Mesendoderm (in vitro differentiated cells): ENCODE measurements around the gene OMA1.
"Not testable (repeated sequence)": the region's sequence is repeated elsewhere in the genome, so short reads cannot be mapped to it uniquely, and the experiment has no call there.

Source experiments
- DNase-seq: peaks from one replicate; pipeline ENCODE4 v3.0.0; 2013
- H2AK5ac ChIP-seq: 2 replicates; pipeline ENCODE4 v1.6.1; 2013; ENCODE audit warnings: low read length, inconsistent platforms
- H2BK120ac ChIP-seq: 2 replicates; pipeline ENCODE4 v1.6.1; 2013; ENCODE audit warnings: low read depth, mild to moderate bottlenecking, low read length, moderate library complexity, mixed read lengths
- H2BK15ac ChIP-seq: replicated peaks from 2 replicates; pipeline ENCODE4 v1.6.1; 2013; ENCODE audit warnings: low read depth, mild to moderate bottlenecking, moderate library complexity
- H2BK5ac ChIP-seq: 2 replicates; pipeline ENCODE4 v1.6.1; 2013; ENCODE audit warnings: low read length, inconsistent platforms
- H3K18ac ChIP-seq: 2 replicates; pipeline ENCODE4 v1.6.1; 2013; ENCODE audit warnings: mild to moderate bottlenecking, low read length, mixed read lengths
- H3K23ac ChIP-seq: one replicate; pipeline ENCODE4 v1.6.1; 2013; ENCODE audit warnings: low read length
- H3K27ac ChIP-seq: 2 replicates; pipeline ENCODE4 v1.5.1; 2013; ENCODE audit warnings: low read depth, mild to moderate bottlenecking, inconsistent platforms, low read length, moderate library complexity
- H3K27me3 ChIP-seq: 2 replicates; pipeline ENCODE4 v1.6.1; 2013; ENCODE audit warnings: low read length, control low read depth, mild to moderate bottlenecking, inconsistent platforms; ENCODE audit not compliant: insufficient read depth, poor library complexity
- H3K36me3 ChIP-seq: 2 replicates; pipeline ENCODE4 v1.6.1; 2013; ENCODE audit warnings: low read length, inconsistent platforms; ENCODE audit not compliant: control insufficient read depth, insufficient read depth
- H3K4ac ChIP-seq: one replicate; pipeline ENCODE4 v1.6.1; 2013; ENCODE audit warnings: low read depth, mild to moderate bottlenecking, low read length, moderate library complexity
- H3K4me1 ChIP-seq: 2 replicates; pipeline ENCODE4 v1.6.1; 2013; ENCODE audit warnings: low read depth, low read length, inconsistent platforms; ENCODE audit not compliant: control insufficient read depth
- H3K4me2 ChIP-seq: 2 replicates; pipeline ENCODE4 v1.6.1; 2013; ENCODE audit warnings: low read length
- H3K4me3 ChIP-seq: 2 replicates; pipeline ENCODE4 v1.5.1; 2013; ENCODE audit warnings: mild to moderate bottlenecking, low read length
- H3K56ac ChIP-seq: one replicate; pipeline ENCODE4 v1.6.1; 2013; ENCODE audit warnings: low read length
- H3K79me1 ChIP-seq: 2 replicates; pipeline ENCODE4 v1.6.1; 2013; ENCODE audit warnings: low read length, inconsistent platforms
- H3K79me2 ChIP-seq: 2 replicates; pipeline ENCODE4 v1.6.1; 2013; ENCODE audit warnings: mild to moderate bottlenecking, low read length; ENCODE audit not compliant: control insufficient read depth, insufficient read depth
- H3K9ac ChIP-seq: 2 replicates; pipeline ENCODE4 v1.6.1; 2013; ENCODE audit warnings: low read length, inconsistent platforms
- H4K5ac ChIP-seq: one replicate; pipeline ENCODE4 v1.6.1; 2013; ENCODE audit warnings: low read length
- H4K8ac ChIP-seq: one replicate; pipeline ENCODE4 v1.6.1; 2013; ENCODE audit warnings: low read depth, mild to moderate bottlenecking, control low read depth, low read length, moderate library complexity
- WGBS: extraction: QIAGEN DNeasy Blood & Tissue Kit; methylation state at CpG from one replicate; pipeline ENCODE4 v1.1.7; 2013; ENCODE audit warnings: low lambda C conversion rate, missing lambda C conversion rate; ENCODE audit not compliant: insufficient coverage; ENCODE audit errors: extremely low coverage; 5-methylcytosine and 5-hydroxymethylcytosine counted together

The OMA1 gene

GRCh38 chr1:58568271-58568860 lies 21.8 kb upstream of the OMA1 start:
- H2BK15ac ChIP-seq: no peak overlapping the region
- H3K36me3 ChIP-seq: no peaks in the 10 kb centered on the region
- H2BK120ac ChIP-seq: no peak overlapping the region

GRCh38 chr1:58566339-58566738 lies 19.8 kb upstream of the OMA1 start:
- Histone ChIP-seq H3K36me3 (no peaks in the 10 kb centered on the region), H3K79me2 (no peaks in the 10 kb centered on the region), H2BK120ac (no peak overlapping the region), H3K4me1 (peaks cover 3% of the 10 kb centered on the region), H2AK5ac (no peak overlapping the region), H3K23ac (no peak overlapping the region), H2BK15ac (no peak overlapping the region), H3K4me2 (no peak overlapping the region), H3K4ac (no peak overlapping the region), H3K9ac (no peak overlapping the region), H4K5ac (no peak overlapping the region), H3K27ac (no peak overlapping the region), H4K8ac (no peak overlapping the region), H2BK5ac (no peak overlapping the region), H3K27me3 (no peaks in the 10 kb centered on the region), H3K4me3 (no peak overlapping the region), H3K56ac (no peak overlapping the region), H3K79me1 (no peaks in the 10 kb centered on the region), H3K18ac (no peak overlapping the region)
- no peak for DNase-seq
- WGBS: no CpG with 5 or more reads among the region's 3 CpGs

More at GRCh38 chr1:58568271-58568860, 21.8 kb upstream of the OMA1 start:
- Histone ChIP-seq H3K9ac (no peak overlapping the region), H3K4me1 (peaks cover 3% of the 10 kb centered on the region), H3K27me3 (no peaks in the 10 kb centered on the region), H3K18ac (no peak overlapping the region), H3K4me2 (no peak overlapping the region), H3K56ac (no peak overlapping the region), H4K8ac (no peak overlapping the region), H3K4me3 (no peak overlapping the region), H4K5ac (no peak overlapping the region), H2BK5ac (no peak overlapping the region), H3K4ac (no peak overlapping the region), H3K79me1 (no peaks in the 10 kb centered on the region), H3K27ac (no peak overlapping the region), H3K79me2 (no peaks in the 10 kb centered on the region), H2AK5ac (no peak overlapping the region), H3K23ac (no peak overlapping the region)
- WGBS: no CpG with 5 or more reads among the region's 4 CpGs
- no peak for DNase-seq

- H3K36me3 ChIP-seq, H3K4me2 ChIP-seq, H3K9ac ChIP-seq, H4K5ac ChIP-seq, H2BK15ac ChIP-seq, H3K56ac ChIP-seq, H2BK5ac ChIP-seq, H2AK5ac ChIP-seq, H3K79me2 ChIP-seq, H3K27me3 ChIP-seq, H3K18ac ChIP-seq, H2BK120ac ChIP-seq, H4K8ac ChIP-seq, H3K4ac ChIP-seq, H3K4me1 ChIP-seq, H3K27ac ChIP-seq, H3K23ac ChIP-seq, H3K4me3 ChIP-seq, H3K79me1 ChIP-seq, DNase-seq: not testable (repeated sequence)
- WGBS: no CpG with 5 or more reads among the region's 1 CpG
These were observed 17.2 kb upstream of the OMA1 start for GRCh38 chr1:58563715-58564114.

GRCh38 chr1:58561633-58562032 lies 15.1 kb upstream of the OMA1 start:
- Histone ChIP-seq H3K56ac (no peak overlapping the region), H3K23ac (no peak overlapping the region), H3K9ac (no peak overlapping the region), H3K4me1 (no peaks in the 10 kb centered on the region), H2BK15ac (no peak overlapping the region), H3K27me3 (no peaks in the 10 kb centered on the region), H3K36me3 (no peaks in the 10 kb centered on the region), H4K8ac (no peak overlapping the region), H3K4me3 (no peak overlapping the region), H3K79me2 (no peaks in the 10 kb centered on the region), H3K79me1 (no peaks in the 10 kb centered on the region), H3K27ac (no peak overlapping the region), H3K18ac (no peak overlapping the region), H3K4me2 (no peak overlapping the region), H3K4ac (no peak overlapping the region), H2AK5ac (no peak overlapping the region), H2BK5ac (no peak overlapping the region), H4K5ac (no peak overlapping the region), H2BK120ac (no peak overlapping the region)
- no peak for DNase-seq
- no CpG with 5 or more reads among the region's 6 CpGs for whole genome bisulfite sequencing

- WGBS: no CpG with 5 or more reads among the region's 1 CpG
- Histone ChIP-seq H3K56ac (no peak overlapping the region), H2BK120ac (no peak overlapping the region)
These were observed 8.9 kb upstream of the OMA1 start for GRCh38 chr1:58555393-58555792.

More at GRCh38 chr1:58555393-58555792, 8.9 kb upstream of the OMA1 start:
- no peak overlapping the region for H3K4me3 ChIP-seq
- H2AK5ac ChIP-seq: no peak overlapping the region
- DNase-seq: no peak
- no peak overlapping the region for H3K23ac ChIP-seq
- no peak overlapping the region for H3K18ac ChIP-seq
- no peaks in the 10 kb centered on the region for H3K79me2 ChIP-seq
- no peaks in the 10 kb centered on the region for H3K36me3 ChIP-seq
- no peaks in the 10 kb centered on the region for H3K4me1 ChIP-seq
- H2BK15ac ChIP-seq: no peak overlapping the region
- no peak overlapping the region for H4K8ac ChIP-seq
- no peaks in the 10 kb centered on the region for H3K79me1 ChIP-seq
- no peak overlapping the region for H4K5ac ChIP-seq
- no peak overlapping the region for H3K4me2 ChIP-seq
- no peak overlapping the region for H3K9ac ChIP-seq
- H3K4ac ChIP-seq: no peak overlapping the region
- no peaks in the 10 kb centered on the region for H3K27me3 ChIP-seq
- H2BK5ac ChIP-seq: no peak overlapping the region
- no peak overlapping the region for H3K27ac ChIP-seq
